Left hindlimb (tissue), 1 donor: ENCODE data around the gene CTNNA3.

Experiments used
- DNase-seq: peaks from one replicate; pipeline ENCODE4 v3.0.0-alpha.2; 2018

CTNNA3 gene

DNA sequence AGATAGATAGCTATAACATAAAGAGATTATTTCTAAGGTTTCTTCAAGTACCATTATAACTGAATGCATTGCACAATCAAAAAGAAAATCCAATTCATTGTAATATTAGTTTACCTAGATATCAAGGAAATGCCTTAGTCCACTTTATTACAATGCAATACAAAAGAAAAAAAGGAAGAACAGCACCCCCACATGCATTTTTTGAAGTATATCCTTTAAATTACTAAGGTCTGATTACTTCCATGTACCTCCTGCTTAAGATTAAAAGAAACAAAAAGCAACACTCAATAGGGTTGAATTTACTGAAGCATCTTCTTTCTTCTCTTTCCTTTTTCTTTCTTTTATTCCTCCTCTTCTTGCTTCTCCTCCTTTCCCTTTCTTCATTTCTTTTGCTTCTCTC, 1743.9 kb downstream of the CTNNA3 start:
- no peak for DNase-seq

DNA sequence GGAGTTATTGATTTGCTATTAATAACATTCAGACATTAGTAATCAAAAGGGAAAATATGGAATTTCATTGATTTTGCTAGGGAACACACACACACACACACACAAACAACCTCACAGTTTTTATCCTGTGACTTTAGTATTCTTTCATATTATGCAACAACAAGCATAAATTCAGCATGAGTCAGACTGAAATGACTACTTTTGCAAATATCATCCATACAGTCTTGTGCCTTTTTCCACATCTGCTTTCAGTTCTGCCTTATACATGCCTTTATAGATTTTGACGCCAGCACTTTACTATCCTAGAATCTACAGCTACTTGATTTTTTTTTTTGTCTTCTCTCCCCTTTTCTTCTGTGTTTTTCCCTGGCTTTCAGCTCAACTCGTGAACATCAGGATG, 1745.9 kb downstream of the CTNNA3 start:
- DNase-seq, result no peak

DNA sequence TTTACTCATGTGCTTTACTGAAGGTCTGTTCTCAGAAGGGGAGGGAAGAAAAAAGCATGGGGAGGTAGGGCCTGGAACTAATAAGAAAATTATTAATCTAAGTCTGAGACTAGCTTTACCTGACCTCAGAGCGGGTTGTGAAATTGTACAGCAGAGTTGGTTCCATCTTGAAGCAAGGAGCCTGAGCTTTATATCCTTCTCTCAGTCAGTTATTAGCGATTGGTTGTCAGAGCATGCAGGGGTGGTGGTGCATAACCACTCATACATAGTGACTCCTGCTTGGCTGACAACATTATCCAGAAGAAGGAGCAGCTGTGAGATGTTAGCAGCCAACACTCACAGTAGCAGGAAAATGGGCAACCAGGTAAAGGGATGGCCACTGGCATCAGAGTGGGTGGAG, 1746.5 kb downstream of the CTNNA3 start:
- DNase-seq, result no peak

DNA sequence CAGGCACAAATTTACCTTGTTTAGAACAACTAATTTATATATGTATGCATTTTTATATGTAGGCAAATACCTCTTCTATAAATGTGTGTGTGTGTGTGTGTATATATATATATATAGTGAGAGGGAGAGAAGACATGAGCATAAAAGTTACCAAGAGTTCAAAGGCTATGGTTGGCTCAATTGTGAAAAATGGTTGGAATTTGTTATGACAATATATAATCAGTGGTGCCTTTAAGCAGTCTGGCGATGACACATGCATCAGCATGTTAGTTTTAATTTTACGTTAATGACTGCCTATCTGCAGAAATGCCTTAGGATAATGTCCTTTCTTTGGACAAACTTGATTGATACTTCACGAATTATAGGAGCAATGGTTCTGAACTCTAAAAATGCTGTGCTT, 1750.9 kb downstream of the CTNNA3 start:
- DNase-seq, result no peak

DNA sequence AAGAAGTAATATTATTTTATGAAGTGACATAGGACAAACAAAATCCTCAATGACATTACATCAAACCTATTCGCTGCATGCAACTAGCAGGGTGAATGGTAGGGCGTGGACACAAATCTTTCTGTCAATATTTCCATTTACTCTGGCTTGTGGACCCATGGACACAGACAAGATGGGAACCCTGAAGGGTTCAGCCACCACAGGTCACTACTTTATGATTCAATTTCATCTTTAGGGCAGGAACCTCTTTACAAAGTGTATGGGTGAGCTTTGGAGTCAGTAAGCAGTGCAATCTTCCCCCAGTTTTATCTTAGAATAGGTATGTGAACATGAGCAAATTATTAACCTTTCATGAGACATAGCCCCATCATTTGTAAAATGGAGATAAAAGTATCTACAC, 1752.5 kb downstream of the CTNNA3 start:
- DNase-seq, result no peak

DNA sequence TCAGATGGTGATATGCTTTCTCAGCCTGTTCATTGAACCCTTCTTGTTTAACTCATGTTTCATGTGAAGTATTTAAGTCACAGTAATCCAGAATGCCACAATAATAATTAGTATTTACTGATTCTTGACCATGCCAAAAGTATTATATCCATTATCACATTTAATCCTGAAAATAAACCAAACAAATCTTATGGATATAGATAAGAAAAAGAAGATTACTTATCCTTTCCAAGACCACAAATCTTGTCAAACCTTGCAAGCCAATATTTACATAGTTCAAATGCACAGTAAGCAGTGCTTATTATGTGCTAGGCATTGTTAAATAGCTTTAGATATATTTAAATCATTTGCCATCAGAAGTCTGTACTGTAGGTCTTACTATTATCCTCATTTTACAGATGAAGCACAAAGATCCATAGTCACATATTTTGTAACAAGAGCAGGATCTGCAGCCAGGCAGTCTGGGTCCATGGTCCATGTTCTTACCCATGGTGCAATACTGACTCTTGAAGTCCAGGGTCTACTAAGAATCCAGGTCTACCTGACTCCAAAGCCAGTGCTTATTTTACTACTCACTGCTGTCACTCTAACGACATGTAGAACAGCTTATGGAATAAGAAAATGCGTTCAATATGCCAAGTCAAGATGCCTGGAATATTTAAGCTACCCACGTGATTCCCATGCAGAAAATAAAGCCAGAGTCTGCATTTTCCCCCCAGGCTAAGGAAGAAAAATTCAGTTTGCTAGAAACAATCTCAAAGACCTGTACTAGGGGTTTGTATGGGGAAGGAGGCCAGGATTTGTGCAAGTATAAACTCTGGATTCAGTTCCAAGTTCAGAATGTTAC, 1755.0 kb downstream of the CTNNA3 start:
- DNase-seq, result peak; percentile 25

DNA sequence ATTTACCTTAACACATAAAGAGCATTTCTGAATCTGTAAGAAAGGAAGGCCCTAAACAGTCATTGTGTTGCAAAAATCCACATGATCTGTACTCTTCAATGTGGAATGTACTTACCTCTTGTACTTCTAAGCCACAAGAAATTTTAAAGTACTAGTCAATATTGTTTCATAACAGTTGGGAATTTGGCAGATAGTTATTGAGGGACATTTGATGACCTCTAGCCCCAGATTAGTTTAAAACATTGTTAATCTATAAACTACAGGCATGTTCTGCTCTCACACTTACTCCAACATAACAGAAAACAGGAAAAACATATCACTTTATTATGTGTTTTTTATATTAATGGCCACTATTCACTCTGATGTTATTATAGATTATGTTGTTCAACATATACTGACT, 1755.9 kb downstream of the CTNNA3 start:
- DNase-seq, result no peak

DNA sequence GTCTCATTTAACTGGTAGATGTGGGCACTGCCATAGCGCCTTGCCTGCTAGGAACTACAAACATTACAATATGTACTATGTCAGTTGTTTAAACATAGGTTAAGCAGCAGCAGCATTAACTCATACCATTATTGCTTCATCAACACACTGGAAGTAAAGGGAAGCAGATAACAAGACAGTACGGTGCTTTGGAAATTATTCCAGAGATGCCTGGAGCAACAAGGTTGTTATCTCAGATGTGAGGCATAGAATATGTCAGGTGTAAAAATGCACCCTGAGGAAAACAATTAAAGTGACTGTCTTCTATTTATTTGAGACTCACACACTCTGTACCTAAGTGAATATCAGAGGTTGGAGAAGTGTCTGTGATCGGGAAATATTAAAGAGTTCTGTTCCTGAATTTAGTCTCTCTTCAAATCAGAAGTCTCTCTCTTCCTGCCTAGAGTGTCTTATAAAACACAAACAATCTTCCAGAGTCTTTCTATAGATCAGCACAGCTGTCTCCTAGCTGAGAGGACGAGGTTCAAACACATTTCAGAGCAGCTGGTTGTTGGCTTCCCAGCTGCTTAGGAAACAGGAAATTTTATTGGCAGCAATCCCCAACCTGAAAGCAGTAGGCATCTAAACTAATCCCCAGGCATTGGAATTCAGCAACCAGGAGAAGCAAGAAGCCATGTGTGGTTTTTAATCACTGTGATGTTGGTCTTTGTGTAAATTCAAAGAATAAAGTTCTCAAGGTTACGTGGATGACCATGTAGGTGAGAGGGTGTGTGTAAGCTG, 1764.5 kb downstream of the CTNNA3 start:
- DNase-seq, result no peak

DNA sequence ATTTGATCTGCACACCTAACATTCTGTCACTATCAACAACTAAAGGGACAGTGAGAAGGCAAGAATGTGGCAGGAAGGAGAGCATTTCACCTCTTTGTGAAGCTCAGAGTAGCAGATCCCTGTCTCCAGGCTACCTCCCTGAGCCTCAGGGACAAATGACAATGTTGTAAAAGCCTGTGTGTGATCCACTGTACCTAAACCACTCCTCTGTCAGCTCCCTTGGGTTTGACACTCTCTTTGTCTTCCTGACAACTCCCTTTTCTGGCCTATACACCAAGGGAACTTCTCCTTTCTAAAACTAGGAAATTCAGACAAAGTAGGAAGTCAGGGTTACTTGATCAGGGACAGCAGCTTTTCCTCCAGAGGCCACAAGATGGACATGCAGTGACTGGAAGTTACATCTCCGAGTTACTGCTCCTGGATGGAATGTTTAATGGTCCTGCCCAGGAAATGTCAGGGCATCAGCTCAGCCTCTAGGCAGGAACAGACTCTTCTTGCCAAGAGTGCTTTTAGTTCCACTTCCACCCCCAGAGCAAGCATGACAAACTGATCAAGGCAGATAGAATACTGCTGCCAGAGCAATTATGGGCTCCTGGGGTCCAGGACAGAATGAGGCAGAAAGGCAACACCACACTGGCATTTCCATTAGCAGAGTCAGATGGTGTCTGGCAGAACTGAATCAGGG, 1784.7 kb downstream of the CTNNA3 start:
- peak; percentile 32 for DNase-seq

DNA sequence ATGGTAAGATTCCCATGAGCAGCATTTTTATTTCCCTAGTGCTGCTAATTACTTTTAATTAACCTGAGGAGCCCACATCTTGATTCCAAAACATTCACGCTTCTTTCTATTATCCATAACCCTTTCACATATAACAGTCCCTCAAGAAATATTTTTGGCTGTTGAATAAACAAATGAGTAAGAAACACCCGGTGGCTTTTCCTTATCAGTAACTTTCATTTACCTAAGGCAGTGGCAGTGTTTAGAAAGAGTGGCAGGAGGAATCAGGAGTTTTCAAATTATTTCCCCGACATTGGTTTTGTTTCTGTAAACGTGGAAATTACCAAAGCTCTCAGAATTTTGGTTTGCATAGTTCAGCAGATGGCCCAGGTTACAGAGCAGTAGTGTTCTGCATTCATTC, 1785.8 kb downstream of the CTNNA3 start:
- DNase-seq, result no peak

DNA sequence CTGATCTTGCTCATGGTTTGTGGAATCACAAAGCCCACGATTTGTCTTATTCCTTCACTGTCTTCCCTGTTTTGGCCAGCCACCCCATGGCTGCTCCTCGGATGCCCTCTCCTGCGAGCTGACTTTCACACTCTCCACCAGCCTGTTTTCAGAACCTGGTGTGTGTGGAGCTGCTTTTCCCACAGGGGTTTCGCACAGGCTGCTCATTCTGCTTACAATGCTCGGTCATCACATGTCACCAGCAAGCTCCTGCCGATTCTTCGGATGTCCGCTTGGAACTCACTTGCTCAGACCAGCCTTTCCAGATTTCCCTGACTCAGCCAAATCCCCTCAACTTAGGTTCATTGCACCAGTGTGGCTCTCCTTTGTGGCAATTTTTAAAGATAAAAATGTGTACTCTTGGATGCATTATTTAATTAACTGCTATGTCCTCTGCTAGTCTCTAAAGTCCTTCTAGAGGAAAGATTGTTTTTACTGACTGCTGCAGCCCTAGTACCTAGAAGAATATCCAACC, 1788.7 kb downstream of the CTNNA3 start:
- no peak for DNase-seq

DNA sequence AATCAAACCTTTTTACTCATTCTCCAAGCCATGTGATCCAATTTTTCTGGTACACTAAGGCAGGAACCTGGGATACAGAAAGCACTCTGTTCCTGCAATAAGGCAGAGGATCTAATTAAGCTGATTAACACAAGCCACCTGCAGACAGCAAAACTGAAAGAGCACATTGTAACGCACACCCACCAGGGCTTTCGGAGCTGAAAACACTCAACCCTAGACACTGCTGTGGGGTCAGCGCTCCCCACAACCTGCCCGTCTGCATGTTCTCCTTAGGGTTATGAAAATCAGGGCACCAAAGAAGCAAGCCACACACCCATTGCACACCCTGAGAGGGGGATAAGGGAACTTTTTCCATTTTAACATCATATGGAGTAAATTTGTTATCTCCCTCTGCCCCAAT, 1792.4 kb downstream of the CTNNA3 start:
- no peak for DNase-seq

DNA sequence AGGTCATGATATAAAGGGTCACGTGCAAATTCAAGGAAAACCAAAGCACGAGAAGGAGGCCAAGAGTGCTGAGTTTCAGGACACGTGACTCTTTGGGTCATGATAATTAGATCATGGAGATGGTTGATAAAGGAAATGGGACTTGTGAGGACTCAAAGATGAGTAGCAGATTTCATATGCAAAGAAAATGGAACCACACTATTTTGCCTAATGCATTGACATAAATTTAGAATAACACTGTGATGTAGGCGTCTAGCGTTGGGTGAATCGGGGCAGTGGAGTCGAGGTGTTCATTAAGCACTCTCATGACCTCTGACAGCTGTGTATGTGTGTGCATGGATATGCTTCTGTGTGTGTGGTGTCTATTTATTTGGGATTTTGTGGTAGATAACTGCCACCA, 1795.7 kb downstream of the CTNNA3 start:
- DNase-seq, result no peak

DNA sequence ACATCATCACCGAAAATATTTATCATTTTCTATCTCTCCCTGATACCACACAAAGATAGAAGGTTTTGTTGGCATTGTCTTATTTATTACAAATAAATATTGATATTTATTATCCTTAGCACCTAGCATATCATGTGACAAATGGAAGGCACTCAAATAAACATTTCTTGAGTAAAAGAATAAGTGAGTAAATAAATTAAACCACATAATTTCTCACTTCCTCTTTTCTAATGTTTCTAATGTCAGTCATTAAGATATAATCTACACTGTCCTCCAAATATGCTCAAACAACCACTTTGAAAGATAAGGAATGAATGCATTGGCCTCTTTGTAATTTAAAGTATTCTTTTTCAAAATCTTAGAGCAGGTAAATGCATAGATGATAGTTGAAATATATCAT, 1797.9 kb downstream of the CTNNA3 start:
- DNase-seq, result no peak

DNA sequence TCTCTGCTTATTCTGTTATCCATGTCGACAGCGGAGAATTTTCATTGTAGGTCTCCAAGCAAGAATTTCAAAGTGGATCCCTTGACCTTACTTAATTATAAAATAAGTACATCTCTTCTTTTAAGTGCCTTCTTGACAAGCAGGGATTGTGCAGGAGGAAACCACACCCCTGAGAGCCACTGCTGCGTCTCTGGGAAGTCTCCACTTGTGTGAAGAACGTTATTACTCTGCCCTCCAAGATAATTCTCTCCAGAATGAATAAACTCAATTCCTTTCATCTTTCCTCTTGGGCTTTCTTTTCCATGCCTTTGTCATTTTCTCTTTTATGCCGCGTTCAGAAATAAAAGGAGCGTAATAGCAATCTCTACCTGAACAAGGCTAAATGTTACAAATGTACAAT, 1801.0 kb downstream of the CTNNA3 start:
- no peak for DNase-seq

DNA sequence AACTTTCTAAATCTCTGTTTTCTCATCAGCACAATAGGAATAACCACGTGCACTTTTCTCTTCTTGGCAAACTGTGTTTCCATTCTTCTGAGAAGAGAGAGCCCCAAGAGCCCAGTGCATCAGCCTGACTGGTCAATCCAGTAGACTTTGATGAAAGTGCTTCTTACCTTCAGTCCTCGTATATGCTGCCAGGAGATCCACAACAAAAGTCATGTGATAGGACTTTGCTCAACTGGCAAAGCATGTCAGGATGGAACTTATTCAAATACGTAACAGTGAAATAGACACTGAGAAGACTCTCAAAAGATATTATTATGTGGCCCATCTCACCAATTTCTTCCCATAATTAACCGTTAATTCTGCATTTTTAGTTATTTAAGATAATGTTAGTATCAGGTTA, 1801.6 kb downstream of the CTNNA3 start:
- DNase-seq, result no peak

DNA sequence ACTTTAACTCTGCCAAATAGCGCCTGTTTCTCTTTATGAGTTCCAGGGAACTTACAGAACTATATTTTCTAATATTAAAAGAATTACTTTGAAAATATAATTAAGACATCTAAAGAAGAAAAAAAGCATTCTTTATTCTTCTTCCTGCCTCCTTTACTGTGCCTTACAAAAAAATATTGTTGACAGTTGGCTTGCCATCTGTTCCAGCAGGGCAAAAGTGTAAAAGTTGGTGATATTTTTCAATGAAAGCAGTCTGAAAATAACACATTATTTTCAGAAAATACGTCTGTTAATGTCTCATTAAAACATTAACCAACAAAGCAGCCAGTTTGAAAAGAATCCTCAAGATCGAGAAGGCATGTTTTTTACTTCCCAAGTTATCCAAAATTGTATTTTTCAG, 1802.3 kb downstream of the CTNNA3 start:
- DNase-seq, result no peak

DNA sequence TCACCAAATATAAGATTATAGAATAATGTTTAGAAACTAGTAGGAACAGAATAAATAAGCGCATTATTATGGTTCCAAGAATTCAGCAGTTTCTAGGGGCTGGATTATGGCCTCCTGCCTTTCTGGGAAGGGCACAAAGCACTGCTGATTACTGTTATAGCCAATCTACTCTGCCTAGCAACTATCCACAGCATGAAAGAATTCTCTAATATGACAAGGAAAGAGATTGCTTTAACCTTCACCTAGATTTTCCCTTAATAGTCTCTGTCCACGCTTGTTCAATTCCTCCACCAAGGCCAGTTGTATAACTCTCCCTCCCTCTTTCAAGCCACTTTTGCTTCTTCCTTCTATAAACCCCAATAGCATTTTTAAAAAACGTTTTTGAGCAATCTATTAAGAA, 1803.7 kb downstream of the CTNNA3 start:
- DNase-seq, result no peak

DNA sequence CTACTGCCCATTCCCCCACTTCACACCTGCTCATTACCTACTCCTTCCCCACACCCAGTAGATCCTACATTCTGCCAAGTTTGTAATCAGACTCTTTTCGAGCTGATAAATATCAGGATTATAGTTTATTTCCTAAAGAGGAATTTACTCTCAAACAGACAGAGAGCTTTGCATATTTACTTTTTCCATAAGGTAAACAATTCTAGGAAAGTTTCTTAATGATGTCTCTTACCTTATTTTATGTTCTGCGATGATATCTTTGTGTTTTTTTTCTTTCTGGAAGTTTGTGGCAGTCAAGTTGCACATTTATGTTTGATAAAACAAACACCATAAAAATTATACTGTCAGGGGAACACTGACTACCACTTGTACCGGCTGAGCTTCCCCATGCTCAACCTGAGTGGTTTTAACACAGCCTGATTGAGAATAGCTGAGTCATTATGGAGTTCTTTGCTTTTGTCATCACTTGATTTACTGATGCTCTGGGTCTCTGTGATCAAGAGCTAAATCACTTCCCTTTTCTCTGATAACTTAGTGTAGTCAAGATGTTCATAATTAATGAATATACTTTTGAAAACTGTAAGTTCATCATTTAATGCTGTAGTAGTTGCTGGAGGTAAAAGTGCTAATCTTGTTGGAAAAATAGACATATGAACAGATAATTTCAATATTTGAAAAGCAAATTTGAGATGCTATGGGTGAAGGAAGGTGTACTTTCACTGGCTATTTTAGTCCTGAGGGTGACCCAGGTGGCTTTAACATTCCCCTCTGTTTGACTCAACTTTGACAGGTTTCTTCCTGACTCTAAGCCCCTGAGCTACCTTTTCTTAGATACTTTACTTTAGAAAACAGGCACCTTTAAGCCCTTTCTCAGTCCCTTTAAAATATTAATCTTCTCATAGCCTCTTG, 1804.7 kb downstream of the CTNNA3 start:
- no peak for DNase-seq

DNA sequence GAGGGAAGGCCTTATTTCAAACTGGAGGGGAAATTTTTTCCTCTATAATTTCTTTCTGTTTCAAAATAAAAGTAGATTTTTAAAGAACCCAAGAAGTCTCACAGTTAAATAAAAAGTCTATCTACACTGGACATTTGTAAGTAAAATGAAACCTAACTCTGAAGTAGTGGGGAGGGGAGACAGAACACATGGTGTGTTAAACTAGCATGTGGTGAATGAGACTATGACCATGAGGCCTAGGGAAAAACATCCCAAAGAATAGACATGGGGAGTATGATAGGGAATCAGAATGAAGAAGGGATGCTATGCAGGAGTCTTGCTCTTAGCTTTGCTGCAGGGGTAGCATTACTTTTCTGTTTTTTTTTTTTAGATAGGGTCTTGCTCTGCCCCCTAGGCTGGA, 1831.5 kb downstream of the CTNNA3 start:
- DNase-seq, result no peak

DNA sequence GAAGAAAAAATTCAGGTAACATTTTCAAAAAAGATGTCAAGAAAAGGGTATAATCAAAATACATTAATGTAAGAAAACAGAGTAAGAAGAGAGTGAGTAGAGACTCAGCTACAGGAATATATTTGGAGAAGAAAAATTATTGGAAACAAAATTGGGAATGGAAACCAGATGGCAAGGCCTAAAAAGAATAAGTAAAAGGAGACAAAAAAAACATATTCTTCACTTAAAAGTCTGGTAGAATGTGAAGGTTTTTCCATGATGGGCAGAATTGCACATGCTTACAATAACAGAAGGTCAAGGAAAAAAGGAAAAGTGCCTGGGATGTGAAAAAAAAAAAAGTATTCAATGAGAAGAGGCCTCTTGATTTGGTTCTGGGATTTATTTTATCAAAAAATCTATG, 1832.0 kb downstream of the CTNNA3 start:
- no peak for DNase-seq
